NCI-H128 (cell line): Measurements from ENCODE around the gene RSPH1.
"Not testable (repeated sequence)": the region's sequence is repeated elsewhere in the genome, so short reads cannot be mapped to it uniquely, and the experiment has no call there.

Experiments
- DNase-seq: peaks from one replicate; lab custom pipeline; 2025; ENCODE audit not compliant: unreplicated experiment; lab: John Stamatoyannopoulos, UW

Gene RSPH1

DNA sequence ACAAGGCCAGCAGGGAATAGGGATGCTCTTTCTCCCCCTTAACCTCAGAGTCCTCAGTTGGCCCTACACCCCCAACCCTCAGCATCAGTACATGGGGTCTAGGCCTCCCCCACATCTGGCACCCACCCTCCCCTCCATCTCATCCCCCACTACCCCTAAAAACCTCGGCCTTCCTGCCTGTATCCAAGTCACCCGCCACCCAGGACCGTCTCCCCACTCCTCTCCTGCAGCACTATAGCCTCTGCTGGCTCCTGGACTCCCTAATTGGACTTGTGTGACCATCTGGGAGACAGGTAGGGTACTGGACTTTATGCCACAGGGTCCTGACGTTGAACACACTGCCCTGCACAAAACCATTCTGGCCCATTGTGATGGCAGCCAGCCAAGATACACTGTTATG, 6.0 kb downstream of the RSPH1 start:
- DNase-seq: no peak

DNA sequence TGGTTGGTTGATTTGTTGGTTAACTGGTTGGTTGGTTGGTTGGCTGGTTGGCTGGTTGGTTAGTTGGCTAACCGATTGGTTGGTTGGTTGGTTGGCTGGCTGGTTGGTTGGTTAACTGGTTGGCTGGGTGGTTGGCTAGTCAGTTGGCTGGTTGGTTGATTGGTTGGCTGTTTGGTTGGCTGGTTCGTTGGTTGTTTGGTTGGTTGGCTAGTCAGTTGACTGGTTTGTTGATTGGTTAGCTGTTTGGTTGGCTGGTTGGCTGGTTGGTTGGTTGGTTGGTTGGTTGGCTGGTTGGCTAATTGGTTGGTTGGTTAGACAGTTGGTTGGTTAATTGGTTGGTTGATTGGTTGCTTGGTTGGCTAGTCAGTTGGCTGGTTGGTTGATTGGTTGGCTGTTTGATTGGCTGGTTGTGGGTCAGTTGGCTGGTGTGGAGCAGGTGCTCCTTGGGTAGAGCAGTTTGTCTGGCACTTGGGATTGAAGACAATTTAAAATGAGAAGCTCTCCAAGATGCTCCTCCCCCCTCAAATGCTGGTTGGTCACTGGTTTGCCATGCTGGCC, 6.9 kb downstream of the RSPH1 start:
- no peak for DNase-seq

DNA sequence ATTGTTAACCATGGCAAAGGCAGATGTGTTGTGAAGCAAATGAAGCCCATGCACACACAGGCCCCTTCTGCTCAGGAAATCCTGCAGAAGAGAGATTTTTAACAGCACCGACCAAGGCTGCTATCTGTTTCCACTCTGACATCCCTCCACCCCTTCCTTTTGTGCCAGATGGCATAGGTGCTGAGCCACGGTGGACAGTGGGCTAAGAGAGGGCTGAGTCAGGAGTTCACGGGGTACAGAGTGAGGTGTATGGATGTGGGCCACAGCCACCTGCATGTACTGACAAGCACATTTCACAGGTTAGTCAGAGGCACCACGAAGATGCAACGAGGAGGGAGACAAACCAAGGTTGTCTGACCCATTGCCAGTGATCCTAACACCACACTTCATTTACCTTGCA, 9.5 kb downstream of the RSPH1 start:
- no peak for DNase-seq

DNA sequence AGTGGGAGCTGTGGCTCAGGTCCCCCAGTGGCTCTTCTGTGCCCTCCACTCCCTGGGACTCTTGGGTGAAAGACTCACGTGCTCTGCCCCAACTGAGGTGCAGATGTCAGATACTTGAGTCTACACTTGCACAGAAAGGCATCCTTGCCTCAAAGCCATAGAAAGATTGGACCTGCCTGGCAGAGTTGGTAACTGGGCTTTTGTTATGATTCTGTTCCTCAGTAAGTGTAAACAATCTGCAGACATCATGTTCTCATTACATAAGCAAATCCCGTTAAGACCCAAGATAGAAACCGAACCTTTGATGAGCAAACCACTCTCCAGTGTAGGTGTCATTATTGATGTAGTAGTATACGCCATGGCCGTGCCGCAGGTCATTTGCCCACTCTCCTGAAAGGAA, 10.0 kb downstream of the RSPH1 start:
- DNase-seq: no peak

DNA sequence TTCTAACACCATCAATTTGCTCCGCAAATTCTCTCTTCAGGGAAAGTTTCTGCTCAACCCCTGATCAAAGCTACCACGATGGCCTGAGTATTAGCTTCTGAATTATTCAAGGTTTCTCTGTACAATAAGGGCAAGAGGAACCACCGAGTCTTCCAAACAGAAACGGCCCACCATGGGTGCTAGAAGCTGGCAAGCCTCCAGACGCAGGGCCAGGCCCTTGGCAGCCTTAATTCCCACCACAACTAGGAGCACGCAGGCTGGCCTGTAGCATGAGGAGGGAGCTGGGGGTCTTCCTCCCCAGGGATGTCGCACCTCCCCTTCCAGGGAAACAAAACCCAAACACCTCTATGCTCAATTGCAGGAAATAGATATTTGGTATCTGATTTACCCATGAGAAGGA, 11.1 kb downstream of the RSPH1 start:
- no peak for DNase-seq

DNA sequence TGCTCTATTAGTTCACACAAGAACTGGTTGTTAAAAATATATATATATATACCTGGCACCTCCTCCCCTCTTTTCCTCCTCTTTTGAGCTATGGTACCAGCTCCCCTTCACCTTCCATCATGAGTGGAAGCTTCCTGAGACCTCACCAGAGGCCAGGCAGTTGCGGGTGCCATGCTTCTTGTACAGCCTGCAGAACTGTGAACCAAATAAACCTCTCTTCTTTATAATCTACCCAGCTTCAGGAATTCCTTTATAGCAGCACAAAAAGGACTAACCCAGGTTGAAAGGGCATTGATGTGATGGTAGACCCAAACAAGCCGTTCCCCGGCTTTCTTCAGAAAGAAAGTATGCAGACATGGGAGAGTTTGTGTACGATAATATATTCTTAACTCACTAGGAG, 14.9 kb downstream of the RSPH1 start:
- no peak for DNase-seq

DNA sequence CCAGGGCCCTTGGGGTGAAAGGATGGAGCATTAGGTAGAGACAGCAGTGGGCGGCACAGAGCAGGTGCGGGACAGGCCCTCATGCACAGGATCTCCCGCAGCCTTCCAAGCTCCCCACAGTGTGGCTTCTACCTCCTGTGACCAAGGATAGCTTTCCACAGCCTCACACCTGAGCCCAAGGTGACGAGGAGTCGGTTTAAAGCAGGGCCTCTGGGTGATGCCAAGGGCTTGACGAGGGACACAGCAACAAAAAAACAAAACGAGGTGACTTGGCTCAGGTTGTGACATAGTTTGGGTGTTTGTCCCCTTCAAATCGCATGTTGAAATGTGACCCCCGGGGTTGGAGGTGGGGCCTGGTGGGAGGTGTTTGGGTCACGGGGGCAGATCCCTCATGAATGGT, 15.3 kb downstream of the RSPH1 start:
- no peak for DNase-seq

DNA sequence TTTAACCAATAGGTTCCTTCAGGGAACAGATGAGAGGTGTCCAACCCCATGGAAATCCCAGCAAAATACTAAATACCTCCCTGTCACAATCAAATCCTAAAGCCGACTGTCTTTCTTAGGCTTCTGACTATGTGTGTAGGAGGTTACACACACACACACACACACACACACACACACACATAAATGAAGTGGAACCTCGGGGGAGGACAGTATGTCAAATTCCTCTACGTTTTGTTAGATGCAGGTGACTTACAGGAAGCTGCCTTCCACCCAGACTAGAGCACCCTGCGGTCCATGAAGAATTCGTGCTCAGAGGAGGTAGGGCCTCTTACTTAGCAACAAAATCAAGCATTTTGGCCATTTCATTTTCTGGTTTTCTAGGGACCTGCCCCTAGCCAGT, 16.4 kb downstream of the RSPH1 start:
- DNase-seq: no peak

DNA sequence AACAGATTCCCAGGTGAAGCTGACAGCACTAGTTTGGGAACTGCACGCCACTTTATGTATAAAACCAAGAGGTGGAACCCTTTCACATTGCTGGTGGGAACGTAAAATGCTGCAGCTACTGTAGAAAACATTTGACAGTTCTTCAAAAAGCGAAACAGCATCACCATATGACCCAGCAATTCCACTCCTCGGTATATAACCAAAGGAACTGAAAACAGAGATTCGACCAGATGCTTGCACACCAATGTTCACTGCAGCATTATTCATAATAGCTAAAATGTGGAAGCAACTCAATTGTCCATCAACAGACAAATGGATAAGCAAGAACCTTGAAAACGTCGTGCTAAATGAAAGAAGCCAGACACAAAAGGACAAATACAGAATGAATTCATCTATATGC, 17.5 kb downstream of the RSPH1 start:
- DNase-seq: no peak

DNA sequence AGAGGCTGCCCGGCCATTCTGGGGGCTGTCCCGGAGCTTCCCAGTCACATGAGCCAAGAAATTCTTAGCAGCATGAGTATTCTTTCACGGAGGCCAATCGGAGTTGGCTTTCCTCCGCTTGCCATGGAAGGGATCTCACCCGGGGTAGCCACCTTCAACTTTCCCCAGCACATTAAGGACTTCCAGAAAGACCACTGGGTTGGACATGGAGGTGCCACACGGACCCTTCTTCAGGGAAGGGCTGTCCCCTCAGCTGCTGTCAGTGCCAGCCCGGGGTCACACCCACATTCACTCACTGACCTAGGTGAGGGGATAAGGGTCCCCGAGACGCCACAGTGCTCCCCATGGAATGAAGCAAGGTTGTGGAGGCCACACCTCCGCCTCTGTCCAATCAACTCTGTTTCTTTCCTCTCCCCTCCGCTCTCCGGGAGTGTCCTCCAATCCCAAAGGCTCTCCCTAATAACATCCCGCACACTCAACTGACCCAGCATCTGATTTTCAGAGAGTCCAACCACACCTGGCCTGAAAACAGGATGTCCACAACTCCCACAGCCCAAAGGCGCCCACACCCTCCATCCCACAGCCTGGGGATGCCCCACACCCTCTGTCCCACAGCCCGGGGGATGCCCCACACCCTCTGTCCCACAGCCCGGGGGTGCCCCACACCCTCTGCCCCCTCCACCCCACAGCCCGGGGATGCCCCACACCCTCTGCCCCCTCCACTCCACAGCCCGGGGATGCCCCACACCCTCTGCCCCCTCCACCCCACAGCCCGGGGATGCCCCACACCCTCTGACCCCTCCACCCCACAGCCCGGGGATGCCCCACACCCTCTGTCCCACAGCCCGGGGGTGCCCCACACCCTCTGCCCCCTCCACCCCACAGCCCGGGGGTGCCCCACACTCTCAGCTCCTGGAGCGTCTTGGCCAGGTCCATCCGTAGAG, 19.4 kb downstream of the RSPH1 start:
- no peak for DNase-seq

DNA sequence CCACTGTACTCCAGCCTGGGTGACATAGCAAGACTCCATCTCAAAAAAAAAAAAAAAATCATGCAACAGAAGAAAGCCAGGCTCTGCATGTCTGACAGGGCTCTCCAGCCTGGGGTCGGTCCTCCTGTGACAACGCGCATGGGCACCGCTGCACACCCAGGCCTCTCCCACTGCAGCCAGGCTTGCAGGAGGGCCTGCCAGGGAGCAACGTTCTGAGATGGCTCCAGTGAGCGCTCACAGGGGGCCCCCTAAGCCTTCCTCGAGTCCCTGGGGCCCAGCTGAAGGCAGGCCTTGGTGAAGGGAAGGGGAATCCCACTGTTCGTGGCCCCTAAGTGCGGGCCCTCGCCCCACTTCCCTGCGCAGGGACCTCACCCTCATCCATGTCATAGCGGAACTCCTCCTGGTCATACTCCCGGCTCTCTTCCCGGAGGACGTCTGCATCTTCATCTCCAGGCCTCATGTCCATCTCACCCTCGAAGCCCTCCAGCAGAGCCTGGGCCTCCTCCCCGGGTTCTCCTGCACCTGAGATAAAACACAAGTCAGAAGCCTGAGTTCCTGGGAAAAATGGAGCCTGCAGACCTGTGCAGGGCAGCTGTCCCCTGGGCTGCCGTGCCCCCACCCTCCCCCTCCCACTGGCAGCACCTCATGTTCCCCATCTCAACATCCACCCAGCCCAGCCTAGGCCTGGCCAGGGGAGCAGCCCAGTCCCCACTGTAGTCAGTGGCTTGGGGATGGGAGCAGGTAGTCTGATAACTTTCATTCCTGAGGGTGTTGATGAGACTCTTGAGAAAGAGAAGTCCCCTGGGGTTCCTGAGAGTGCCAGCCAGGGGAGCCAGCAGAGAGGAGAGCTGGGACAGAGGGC, 20.3 kb downstream of the RSPH1 start:
- no peak for DNase-seq

DNA sequence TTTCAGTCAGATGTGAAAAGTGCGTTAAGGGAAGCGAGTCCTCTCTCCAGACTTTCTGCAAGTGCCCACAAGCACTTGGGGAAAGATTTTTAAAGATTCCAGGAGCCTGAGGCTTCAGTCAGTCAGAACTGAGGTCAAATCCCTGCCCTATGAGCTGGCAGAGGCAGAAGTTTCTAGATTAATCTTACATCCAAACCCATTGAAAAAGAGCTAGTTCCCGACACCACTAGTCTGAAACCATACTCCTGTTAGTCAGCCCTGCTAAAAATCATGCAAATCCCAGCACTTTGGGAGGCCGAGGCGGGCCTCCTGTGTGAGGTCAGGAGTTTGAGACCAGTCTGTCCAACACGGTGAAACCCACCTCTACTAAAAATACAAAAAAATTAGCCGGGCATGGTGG, 21.0 kb downstream of the RSPH1 start:
- DNase-seq: no peak

DNA sequence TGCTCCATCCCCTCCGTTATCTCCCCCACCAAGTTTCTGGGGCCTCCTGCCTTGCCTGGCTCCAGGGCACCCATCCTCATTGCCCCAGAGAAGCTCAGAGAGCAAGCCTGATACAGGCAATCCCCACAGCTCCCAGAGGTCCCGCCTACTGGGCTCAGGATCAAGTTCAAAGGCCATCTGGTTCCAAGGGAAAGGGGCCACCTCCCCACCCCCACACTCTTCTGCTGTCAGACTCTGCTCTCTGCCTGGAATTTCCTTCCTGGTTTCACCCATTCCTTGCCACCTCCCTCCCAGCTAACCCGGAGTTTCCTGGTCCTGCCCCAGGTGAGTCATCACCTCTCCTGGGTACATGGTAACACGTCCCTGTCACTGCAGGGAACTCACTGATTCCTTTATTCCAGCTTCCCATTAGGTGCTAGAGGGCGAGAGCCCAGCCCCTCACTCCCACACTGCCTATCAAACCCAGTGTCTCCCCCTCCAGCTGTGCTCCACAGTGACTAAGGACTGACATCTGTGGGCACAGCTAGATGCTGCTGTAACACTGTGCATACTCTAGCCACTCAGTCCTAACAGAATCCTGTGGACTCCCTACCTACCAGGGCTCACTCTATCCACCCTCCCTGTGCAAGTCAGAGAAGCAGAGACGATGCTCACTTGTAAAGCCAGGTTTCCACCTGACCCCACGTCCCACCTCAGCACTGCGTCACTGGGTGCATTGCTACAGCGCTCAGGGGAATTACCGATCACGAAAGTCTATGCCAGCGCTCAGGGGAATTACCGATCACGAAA, 21.8 kb downstream of the RSPH1 start:
- DNase-seq: no peak

DNA sequence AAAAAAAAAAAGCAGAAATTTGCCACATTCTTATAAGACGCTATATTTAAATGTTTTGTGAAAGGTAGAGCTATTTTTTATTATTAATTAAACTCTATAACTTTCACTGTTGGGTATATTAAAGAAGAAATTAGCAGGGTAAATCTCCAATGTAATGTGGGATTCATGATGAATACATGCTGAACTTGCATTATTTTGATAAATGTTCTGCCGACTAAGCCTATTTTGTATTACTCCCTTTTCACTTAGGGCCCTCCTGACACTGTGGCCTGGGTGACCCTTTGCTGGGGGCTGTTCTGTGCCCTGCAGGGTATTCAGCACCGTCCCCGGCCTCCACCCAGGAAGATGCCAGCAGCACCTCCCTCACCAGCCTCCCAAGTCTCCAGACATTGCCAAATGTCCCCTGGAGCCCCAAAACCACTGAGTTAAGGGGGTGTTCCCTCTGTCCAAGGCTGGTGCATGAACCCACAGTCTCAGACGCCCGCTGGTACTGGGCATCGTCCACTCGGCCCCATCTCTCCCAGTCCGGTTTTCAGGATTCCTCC, 22.5 kb downstream of the RSPH1 start:
- no peak for DNase-seq

DNA sequence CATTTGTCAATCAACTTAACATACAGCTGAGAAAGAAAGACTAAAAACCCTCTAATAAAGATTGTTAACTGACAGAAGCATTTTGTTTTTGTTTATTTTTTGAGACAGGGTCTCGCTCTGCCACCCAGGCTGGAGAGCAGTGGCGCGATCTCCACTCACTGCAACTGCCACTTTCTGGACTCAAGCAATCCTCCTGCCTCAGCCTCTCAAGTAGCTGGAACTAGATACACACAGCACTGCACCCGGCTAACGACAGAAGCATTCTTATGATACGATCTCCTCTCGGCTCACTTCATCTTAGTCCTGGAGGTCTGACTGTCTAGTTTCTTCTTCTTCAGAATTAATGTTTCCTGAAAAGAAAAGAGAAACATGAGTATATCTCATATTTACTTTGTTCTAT, 23.5 kb downstream of the RSPH1 start:
- DNase-seq: no peak

DNA sequence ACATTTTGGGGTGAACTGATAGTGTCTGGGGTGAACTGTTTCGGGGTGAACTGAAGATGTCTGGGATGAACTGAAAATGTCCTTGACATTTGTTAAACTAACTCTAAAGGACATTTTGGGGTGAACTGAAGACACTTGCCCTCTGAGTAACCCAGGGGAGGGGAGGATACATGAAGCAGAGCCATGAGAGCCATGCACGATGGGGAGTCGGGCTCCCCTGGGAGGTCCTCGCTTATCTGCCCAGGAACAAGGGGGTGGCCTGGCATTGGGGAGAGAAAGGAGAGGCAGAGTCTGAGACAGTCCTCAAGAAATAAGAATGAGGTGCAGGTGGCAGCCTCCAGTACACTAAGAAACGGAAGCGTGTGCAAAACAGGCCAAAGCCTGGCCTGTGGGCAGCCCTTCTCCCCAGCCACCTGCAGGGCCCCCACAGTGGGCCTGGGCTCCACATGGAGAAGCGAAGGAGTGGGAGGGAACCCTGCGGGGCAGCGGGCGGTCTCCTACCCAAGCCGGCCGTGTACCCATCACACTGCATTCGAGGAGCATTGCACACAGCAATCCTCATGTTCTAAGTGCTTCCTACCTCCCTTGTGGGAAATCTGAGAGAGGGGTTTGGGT, 24.2 kb downstream of the RSPH1 start:
- no peak for DNase-seq

DNA sequence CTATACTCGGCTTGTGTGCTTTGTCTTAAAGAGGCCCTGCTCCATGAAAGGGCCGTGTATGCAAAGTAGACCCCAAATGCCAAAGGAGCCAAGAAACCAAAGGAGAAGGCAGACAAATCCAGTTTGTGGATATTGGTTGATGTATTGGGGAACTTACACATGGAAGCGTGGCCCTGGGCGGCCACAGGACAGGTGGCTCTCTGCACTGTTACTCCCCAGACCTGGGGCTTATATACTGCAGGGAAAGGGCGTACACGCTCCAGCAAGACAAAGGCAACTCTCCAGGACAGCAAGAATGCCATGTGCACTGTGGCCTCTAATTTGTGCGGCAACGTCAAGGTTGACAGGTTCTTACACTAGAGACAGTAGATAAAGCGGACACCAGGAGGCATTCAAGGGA, 24.8 kb downstream of the RSPH1 start:
- DNase-seq: no peak

DNA sequence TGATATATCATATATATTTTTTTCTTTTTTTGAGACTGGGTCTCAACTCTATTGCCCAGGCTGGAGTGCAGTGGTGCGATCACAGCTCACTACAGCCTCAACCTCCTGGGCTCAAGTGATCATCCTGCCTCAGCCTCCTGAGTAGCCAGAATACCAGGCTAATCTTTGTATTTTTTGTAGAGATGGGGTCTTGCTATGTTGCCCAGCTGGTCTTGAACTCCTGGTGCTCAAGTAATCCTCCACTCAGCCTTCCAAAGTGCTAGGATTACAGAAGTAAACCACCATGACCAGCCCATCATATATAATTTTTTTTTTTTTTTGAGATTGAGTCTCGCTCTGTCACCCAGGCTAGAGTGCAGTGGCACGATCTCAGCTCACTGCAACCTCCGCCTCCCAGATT, 26.3 kb downstream of the RSPH1 start:
- not testable (repeated sequence) for DNase-seq

DNA sequence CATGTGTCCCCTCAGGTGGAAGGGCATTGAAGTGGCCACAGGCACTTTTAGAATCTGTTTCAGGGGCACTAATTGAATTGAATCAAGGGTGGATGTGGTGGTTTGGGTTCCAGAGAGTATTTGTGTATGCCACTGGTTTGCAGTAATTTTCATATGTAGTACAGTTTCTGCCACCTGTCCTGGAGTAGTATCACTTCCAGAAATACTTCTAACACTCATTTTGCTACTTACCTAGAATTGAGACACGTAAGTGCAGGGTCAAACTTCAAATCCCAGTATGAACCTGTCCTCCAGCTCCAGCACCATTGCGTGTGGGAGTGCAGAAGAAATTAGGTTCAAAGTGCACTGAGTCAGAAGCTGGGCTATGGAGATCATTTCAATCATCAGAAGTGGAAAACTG, 26.8 kb downstream of the RSPH1 start:
- no peak for DNase-seq

DNA sequence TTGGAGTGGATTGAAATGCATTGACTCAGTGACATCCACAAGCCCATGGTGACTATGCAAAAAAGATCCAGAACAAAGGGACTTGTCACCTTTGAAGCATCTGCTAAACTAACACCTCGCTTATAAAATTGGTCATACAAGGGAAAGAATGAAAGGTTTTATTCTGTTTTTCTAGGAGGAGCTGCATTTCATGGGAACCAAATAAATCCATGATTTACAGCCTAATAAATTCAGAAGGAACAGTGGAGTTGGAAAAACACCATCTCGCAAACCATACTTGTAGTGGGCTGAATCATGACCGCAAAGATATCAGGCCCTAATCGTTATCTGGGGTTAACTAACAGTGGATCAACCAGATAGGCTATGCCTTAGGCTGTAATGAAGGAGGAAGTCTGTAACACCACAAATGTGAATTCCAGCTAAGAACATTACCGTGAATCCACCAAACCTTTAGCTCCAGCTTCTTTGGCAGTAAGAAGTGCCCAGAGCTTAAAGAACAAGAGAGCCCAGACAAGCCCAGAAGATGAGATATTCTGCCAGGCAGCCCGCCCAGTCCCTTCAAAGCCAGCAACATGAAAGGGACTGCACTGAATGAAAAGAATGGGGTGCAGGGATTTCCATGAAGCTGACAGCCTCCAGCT, 27.4 kb downstream of the RSPH1 start:
- no peak for DNase-seq
